Activated gamma-delta T cell treated with Interleukin-2 at 50 U/mL for 16 hours (primary cell): ENCODE data around the gene WRAP73.

Experiments used
- DNase-seq: peaks from one replicate; pipeline ENCODE4 v3.0.0-alpha.2; 2020

Gene WRAP73

GRCh38 chr1:3668585-3669300 lies 18.8 kb upstream of the WRAP73 start:
- no peak for DNase-seq

GRCh38 chr1:3668148-3668547 lies 18.2 kb upstream of the WRAP73 start:
- no peak for DNase-seq

GRCh38 chr1:3664700-3665375 lies 14.9 kb upstream of the WRAP73 start:
- no peak for DNase-seq

- DNase-seq: no peak
Observed at GRCh38 chr1:3663999-3664699, 14.2 kb upstream of the WRAP73 start.

- no peak for DNase-seq
Observed at GRCh38 chr1:3662080-3662671, 12.3 kb upstream of the WRAP73 start.

GRCh38 chr1:3661631-3662030 lies 11.7 kb upstream of the WRAP73 start:
- DNase-seq: no peak

DNA sequence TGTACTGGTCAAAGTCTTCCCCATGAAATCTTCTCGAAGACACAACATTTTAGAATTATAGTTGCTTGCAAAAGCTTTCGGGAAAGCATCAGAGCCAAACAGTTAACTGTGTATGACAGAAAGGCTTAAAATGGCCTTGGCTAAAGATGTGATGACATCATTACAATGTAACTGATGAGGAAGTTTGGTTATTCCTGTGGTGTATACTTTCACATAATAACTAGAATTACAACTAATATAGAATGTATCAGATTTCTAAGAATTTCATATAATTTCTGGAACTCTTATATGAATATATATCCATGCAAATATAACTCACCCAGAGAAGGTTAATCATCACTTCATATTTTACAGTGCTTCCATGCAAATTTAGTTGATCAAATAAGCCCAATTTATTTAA lies 10.8 kb upstream of the WRAP73 start:
- no peak for DNase-seq

DNA sequence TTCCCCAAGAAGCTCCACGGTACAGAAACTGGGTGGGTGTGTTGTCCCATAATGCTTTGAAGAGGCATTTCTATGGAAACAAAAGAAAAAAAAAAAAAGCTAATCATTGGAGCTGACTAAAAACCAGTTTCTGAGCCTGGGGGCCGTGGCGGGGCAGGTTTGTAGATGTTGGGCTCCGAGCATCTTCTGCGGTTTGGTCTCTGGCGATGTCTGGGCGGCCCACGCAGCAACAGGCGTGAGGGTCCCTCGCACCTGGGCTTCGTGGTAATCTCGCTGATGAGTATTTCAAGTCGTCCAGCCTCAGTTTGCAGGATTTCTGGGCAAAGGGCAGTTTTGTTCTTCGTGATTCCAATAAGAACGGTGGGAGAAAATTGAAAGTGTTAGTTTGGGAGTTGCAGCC lies 9.2 kb upstream of the WRAP73 start:
- no peak for DNase-seq

- no peak for DNase-seq
Observed at GRCh38 chr1:3658231-3658615, 8.3 kb upstream of the WRAP73 start.

- no peak for DNase-seq
Observed at GRCh38 chr1:3657578-3658230, 7.8 kb upstream of the WRAP73 start.

- DNase-seq: no peak
Observed at GRCh38 chr1:3657096-3657475, 7.2 kb upstream of the WRAP73 start.

GRCh38 chr1:3656450-3657095 lies 6.7 kb upstream of the WRAP73 start:
- no peak for DNase-seq

- DNase-seq: no peak
Observed at GRCh38 chr1:3654549-3655281, 4.8 kb upstream of the WRAP73 start.

DNA sequence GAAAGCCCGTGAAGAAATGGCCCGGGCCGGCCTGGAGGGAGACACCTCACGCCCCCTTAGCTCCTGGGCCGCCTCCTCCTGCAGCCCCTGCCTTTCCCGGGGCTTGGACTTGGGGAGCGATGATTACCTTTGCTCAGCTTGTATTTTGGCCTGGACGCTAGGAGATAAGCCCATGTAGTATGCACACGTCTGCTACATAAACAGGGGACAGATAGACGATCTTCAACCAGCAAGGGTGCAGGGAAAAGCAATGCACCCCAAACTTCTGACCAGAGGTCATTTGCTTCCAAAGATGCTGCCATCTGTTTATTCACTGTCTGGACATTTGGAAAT lies 3.3 kb upstream of the WRAP73 start:
- DNase-seq: no peak

- no peak for DNase-seq
Observed at GRCh38 chr1:3652548-3653285, 2.8 kb upstream of the WRAP73 start.

- no peak for DNase-seq
Observed at GRCh38 chr1:3651930-3652547, 2.1 kb upstream of the WRAP73 start, which contains the start of gene TP73. Gene TP73, plus strand, starts transcription at chr1:3652516. Its CDS starts 29,850 bp downstream, at chr1:3682366.

- no peak for DNase-seq
Observed at GRCh38 chr1:3651026-3651929, 1.4 kb upstream of the WRAP73 start.

GRCh38 chr1:3650248-3651025 lies 534 bp upstream of the WRAP73 start:
- DNase-seq: no peak

- DNase-seq: no peak
Observed at GRCh38 chr1:3646596-3646995, 3.3 kb downstream of the WRAP73 start.
